Measurements from ENCODE around the gene SPATA7.
"Not testable (repeated sequence)": the region's sequence is repeated elsewhere in the genome, so short reads cannot be mapped to it uniquely, and the experiment has no call there.

Gene SPATA7, protein sequence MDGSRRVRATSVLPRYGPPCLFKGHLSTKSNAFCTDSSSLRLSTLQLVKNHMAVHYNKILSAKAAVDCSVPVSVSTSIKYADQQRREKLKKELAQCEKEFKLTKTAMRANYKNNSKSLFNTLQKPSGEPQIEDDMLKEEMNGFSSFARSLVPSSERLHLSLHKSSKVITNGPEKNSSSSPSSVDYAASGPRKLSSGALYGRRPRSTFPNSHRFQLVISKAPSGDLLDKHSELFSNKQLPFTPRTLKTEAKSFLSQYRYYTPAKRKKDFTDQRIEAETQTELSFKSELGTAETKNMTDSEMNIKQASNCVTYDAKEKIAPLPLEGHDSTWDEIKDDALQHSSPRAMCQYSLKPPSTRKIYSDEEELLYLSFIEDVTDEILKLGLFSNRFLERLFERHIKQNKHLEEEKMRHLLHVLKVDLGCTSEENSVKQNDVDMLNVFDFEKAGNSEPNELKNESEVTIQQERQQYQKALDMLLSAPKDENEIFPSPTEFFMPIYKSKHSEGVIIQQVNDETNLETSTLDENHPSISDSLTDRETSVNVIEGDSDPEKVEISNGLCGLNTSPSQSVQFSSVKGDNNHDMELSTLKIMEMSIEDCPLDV

GRCh38 chr14:88385212-88386101, at the start of gene SPATA7:
Gene SPATA7, plus strand, starts transcription at chr14:88385657. Its CDS starts 162 bp downstream, at chr14:88385819.
- peak; percentile 65 for DNase-seq

GRCh38 chr14:88340357-88340756, 45.1 kb upstream of the SPATA7 start:
- DNase-seq, result no peak

DNA sequence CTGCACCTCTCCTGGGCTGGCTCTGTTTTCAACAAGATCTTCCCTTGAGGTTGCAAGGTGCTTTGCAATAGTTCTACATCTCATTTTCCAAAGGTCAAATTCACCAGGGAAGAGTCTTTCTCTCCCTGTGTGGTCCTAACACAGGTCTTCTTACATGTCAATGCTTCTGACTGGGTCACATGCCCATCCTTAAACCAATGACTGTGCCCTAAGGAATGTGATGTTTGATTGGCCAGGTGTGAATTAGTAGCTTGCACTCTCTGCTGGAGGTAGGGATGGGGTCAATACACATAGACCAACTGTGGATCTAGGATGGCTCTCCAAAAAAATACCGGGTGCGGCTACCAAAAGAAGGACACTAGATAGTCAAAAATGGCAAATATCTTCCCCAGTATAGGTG, 42.5 kb upstream of the SPATA7 start:
- DNase-seq, result no peak

GRCh38 chr14:88346048-88346639, 39.3 kb upstream of the SPATA7 start:
- no peak for DNase-seq

DNA sequence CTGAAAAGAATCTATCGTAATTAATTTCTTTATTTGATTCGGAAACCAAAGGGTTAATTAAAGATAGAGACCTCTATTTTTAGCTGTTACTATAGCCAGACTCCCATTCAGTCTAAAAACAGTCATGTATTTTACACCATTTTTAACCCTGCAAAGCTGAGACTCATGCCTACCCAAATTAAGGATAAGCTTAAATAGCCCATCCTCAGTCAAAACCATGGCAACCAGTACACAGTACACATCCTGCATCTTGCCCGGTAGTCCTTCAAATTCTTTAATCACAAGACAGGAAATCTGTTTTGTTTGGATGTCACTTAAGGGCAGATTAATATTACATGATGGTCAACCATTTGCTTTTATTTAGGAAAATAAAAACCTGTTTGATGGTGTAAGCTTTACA, 36.9 kb upstream of the SPATA7 start:
- no peak for DNase-seq

GRCh38 chr14:88351966-88352691, 33.3 kb upstream of the SPATA7 start:
- no peak for DNase-seq

- DNase-seq, result peak; percentile 62
Measured at GRCh38 chr14:88352698-88353097, 32.8 kb upstream of the SPATA7 start.

GRCh38 chr14:88354358-88354757, 31.1 kb upstream of the SPATA7 start:
- DNase-seq, result no peak

GRCh38 chr14:88359500-88359899, 26.0 kb upstream of the SPATA7 start:
- DNase-seq, result no peak

DNA sequence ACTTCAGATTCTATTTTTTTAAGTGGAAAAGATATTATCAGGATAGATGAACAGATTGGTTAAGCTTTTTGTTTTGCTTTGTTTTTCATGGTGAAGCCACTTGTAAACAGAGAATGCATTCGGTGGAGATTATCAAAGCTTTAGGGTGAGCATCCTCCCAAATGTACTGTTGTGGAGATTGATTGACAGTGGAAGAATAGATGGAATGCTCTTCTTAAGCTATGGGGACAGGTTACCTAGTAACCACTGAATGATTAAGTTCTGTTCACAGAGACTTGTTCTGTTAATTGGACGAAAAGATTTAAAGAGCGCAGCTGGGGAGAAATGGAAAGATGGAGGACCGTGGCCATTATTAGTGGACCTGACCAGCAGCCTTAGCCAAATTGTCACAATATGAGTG, 21.8 kb upstream of the SPATA7 start:
- DNase-seq, result no peak

DNA sequence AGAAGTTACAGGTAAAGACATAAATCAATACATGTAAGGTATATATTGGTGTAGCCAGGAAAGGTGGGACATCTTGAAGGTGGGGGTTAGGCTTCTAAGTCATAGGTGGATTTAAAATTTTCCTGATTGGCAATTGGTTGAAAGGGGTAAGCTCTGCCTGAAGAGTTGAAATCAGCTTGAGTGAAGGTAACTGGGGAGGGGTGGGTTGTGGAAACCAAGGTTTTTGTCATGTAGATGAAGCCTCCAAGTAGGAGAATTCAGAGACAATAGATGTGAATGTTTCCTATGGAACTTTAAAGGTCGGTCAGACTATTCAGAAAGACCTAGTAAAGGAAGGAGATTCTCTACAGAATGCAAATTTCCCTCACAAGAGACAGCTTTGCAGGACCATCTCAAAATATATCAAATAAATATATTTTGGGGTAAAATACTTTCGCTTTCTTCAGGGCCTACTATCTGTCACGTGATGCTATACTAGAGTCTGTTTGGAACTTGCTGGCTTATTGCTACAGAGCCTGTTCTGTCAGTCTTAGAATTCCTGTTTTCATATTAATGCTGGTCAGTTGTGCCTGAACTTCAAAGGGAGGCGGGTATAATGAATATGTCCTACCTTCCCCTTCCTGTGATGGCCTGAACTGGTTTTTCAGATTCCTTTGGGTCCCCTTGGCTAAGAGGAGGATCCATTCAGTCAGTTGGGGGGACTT, 20.6 kb upstream of the SPATA7 start:
- no peak for DNase-seq

- DNase-seq, result no peak
Measured at GRCh38 chr14:88369496-88369895, 16.0 kb upstream of the SPATA7 start.

DNA sequence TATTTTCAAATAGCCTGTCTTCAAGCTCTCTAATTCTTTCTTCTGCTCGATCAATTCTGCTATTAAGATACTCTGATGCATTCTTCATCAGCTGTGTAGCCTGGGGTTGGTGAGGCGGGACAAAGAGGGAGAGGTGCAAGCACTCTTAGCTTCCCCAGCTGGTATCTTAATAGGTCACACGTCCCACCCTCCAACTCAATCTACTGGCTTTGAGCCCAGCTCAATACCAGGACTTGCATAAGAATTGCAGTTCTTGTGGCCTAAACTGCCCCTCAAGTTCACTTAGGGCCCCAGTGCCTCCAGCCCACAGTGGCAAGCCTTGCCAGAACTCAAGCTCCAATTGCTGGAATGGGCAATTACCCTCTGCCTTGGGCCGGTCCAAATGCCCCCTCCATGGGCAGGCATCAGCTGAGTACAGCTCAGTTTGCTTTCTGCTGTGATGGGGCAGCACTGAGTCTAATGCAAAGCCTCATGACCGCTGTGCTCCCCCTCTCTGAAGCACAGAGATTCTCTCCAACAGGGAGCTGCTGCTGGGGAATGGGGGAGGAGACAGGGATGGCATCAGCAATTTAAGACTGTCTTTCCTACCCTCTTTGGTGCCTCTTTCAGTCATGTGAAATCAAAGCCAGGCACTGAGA, 5.6 kb upstream of the SPATA7 start:
- no peak for DNase-seq

DNA sequence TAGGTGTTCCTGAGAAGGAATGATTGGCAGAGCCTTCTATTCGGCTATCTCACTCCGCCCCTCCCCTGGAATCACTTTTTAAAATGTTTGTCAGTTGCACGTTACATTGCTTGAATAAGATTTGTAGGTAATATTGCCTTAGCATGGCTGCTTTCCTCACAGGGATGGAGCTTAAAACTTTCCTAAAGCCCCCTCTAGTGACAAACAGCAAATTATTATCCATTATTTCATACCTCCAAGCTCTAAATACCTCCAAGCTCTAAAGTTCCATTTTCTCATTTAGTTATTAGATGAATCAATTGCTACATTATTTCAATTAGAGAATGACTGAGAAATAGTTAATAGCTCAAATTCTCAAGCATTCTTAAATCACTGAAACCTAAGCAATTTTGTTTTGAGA, 5.1 kb upstream of the SPATA7 start:
- DNase-seq, result no peak

DNA sequence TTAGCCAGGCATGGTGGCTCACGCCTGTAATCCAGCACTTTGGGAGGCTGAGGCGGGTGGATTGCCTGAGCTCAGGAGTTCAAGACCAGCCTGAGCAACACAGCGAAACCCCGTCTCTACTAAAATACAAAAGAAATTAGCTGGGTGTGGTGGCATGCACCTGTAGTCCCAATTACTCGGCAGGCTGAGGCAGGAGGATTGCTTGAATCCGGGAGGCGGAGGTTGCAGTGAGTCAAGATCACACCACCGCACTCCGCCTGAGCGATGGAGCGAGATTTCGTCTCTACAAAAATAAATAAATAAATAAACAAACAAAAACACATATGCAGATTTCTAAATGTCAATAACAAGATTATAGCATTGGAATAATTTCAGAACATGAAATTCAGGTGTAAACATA, 3.8 kb upstream of the SPATA7 start:
- not testable (repeated sequence) for DNase-seq

DNA sequence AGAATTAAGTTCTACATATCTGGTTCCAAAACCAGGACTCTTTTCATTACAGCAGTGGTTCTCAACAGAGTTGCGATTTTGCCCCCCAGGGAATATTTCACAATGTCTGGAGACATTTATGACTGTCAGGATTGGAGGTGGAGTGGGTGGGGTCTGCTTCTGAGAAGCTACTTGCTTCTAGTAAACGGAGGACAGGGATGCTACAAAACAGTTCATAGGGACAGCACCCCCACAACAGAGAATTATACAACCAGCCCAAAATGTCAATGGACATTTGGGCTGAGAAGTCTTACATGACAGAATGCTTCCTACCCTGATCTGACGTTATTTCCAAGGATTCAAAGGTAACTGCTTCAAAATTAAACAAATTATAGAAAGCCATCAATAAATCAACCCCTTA, 739 bp upstream of the SPATA7 start:
- no peak for DNase-seq

- DNase-seq, result no peak
Measured at GRCh38 chr14:88386256-88386794, 868 bp downstream of the SPATA7 start.

GRCh38 chr14:88388741-88389282, 3.4 kb downstream of the SPATA7 start:
- DNase-seq, result no peak

- DNase-seq, result no peak
Measured at GRCh38 chr14:88392609-88393008, 7.2 kb downstream of the SPATA7 start.

DNA sequence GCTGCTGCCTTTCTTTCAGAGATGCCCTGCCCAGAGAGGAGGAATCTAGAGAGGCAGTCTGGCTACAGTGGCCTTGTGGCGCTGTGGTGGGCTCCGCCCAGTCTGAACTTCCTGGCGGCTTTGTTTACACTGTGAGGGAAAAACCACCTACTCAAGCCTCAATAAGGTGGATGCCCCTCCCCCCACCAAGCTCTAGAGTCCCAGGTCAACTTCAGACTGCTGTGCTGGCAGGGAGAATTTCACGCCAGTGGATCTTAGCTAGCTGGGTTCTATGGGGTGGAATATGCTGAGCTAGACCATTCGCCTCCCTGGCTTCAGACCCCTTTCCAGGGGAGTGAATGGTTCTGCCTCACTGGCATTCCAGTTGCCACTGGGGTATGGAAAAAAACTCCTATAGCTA, 25.6 kb downstream of the SPATA7 start:
- DNase-seq, result no peak

DNA sequence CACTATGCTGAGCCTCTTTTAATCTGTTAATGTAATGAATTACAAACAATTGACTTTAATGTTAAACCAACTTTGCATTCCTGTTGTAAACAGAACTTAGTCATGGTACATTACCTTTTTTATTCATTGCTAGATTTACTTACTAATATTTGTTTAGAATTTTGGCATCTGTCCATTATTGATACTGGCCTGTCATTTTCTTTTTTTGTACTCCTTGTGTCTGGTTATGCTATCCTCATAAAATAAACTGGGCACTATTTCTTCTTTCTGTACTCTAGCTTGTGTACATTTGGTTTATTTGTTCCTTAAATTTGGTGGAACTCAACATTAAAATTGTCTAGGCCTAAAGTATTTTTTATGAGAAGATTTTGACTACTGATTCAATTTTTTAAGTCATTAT, 32.1 kb downstream of the SPATA7 start:
- no peak for DNase-seq

All from NCI-H1417 treated with DMSO at 0.1 percent for 48 hours (cell line).